NCI-H748 (cell line): Measurements from ENCODE around the gene PRICKLE4.

Experiments used
- DNase-seq: peaks from one replicate; lab custom pipeline; 2025; ENCODE audit not compliant: unreplicated experiment; lab: John Stamatoyannopoulos, UW

The PRICKLE4 gene

GRCh38 chr6:41836022-41836659, 55.6 kb downstream of the PRICKLE4 start:
- DNase-seq = no peak

GRCh38 chr6:41836660-41837052, 56.1 kb downstream of the PRICKLE4 start:
- DNase-seq = no peak
